WTC11 (cell line): Measurements from ENCODE around the gene USP10. TPM values are rescaled to one million over a fixed set of nuclear protein-coding genes. Genes with fewer than 3 reads are reported as not detected.
A peak's percentile ranks its signal among the peaks of the same experiment; 100 is the strongest.
"Not testable (repeated sequence)": the region's sequence is repeated elsewhere in the genome, so short reads cannot be mapped to it uniquely, and the experiment has no call there.

Source experiments
- ATAC-seq: fragments of 200-7000 bp; cut with Tn5 transposase; 2 replicates; pipeline ENCODE4 v1.10.0; 2021; ENCODE audit warnings: mild to moderate bottlenecking, moderate library complexity
- CTCF ChIA-PET: fragments of 300-600 bp; sonication (Branson Sonifier 250); formaldehyde crosslinking; loops from one replicate; lab custom pipeline; 2021; ENCODE audit warnings: antibody characterized with exemption; lab: Charles Lee
- POLR2A ChIA-PET: fragments of 350-600 bp; sonication (Branson Sonifier 250); formaldehyde crosslinking; loops from one replicate; lab custom pipeline; 2021; ENCODE audit warnings: antibody characterized with exemption; lab: Charles Lee
- DNase-seq: peaks from one replicate; pipeline ENCODE4 v3.0.0; 2021; ENCODE audit warnings: low spot score
- H3K27ac Mint-ChIP-seq: 2 replicates; pipeline ENCODE4 v1.8.0; 2021; ENCODE audit warnings: mixed read lengths
- H3K27me3 Mint-ChIP-seq: 2 replicates; pipeline ENCODE4 v1.8.0; 2021; ENCODE audit warnings: low read depth, mild to moderate bottlenecking, moderate library complexity, mixed read lengths
- H3K36me3 Mint-ChIP-seq: 2 replicates; pipeline ENCODE4 v1.8.0; 2021; ENCODE audit warnings: mixed read lengths
- H3K4me1 Mint-ChIP-seq: 2 replicates; pipeline ENCODE4 v1.8.0; 2022; ENCODE audit warnings: mixed read lengths
- H3K4me3 Mint-ChIP-seq: 2 replicates; pipeline ENCODE4 v1.8.0; 2021; ENCODE audit warnings: mild to moderate bottlenecking, moderate library complexity, mixed read lengths
- H3K9me3 Mint-ChIP-seq: 2 replicates; pipeline ENCODE4 v1.8.0; 2021; ENCODE audit warnings: mixed read lengths
- AFF4 ChIP-seq: sonication (generic); formaldehyde crosslinking; IDR thresholded peaks from 2 replicates; pipeline ENCODE4 v1.8.1; 2023; ENCODE audit warnings: mild to moderate bottlenecking, missing genetic modification reagents, borderline replicate concordance
- ATF1 ChIP-seq: sonication (generic); formaldehyde crosslinking; IDR thresholded peaks from 2 replicates; pipeline ENCODE4 v1.8.1; 2023; ENCODE audit warnings: mild to moderate bottlenecking, moderate library complexity, missing genetic modification reagents
- ATF2 ChIP-seq: sonication (generic); formaldehyde crosslinking; IDR thresholded peaks from 2 replicates; pipeline ENCODE4 v1.8.1; 2022; ENCODE audit warnings: low read depth, missing genetic modification reagents, borderline replicate concordance
- CREM ChIP-seq: sonication (generic); formaldehyde crosslinking; IDR thresholded peaks from 2 replicates; pipeline ENCODE4 v1.8.1; 2022; ENCODE audit warnings: mild to moderate bottlenecking, missing genetic modification reagents, moderate library complexity
- ETV6 ChIP-seq: sonication (generic); formaldehyde crosslinking; IDR thresholded peaks from 2 replicates; pipeline ENCODE4 v1.8.1; 2022; ENCODE audit warnings: mild to moderate bottlenecking, missing genetic modification reagents
- FOXJ3 ChIP-seq: sonication (generic); formaldehyde crosslinking; IDR thresholded peaks from 2 replicates; pipeline ENCODE4 v1.9.0; 2021; ENCODE audit warnings: missing genetic modification reagents, mild to moderate bottlenecking, borderline replicate concordance
- FOXP1 ChIP-seq: sonication (generic); formaldehyde crosslinking; IDR thresholded peaks from 2 replicates; pipeline ENCODE4 v1.8.0; 2022; ENCODE audit warnings: missing genetic modification reagents, mild to moderate bottlenecking, moderate library complexity, borderline replicate concordance
- GABPB1 ChIP-seq: sonication (generic); formaldehyde crosslinking; IDR thresholded peaks from 2 replicates; pipeline ENCODE4 v1.8.1; 2023; ENCODE audit warnings: mild to moderate bottlenecking, missing genetic modification reagents
- GTF2I ChIP-seq: fragments of 250-450 bp; sonication (Bioruptor Pico); conservative IDR thresholded peaks from 2 replicates; pipeline ENCODE4 v1.4.0; 2021; ENCODE audit warnings: mild to moderate bottlenecking
- HMGA2 ChIP-seq: fragments of 250-450 bp; sonication (Bioruptor Pico); IDR thresholded peaks from 2 replicates; pipeline ENCODE4 v1.4.0; 2021; ENCODE audit warnings: mild to moderate bottlenecking, moderate library complexity
- MXD4 ChIP-seq: fragments of 250-450 bp; sonication (Bioruptor Pico); IDR thresholded peaks from 2 replicates; pipeline ENCODE4 v1.8.0; 2021; ENCODE audit warnings: mild to moderate bottlenecking, moderate library complexity, borderline replicate concordance
- NFATC4 ChIP-seq: fragments of 250-450 bp; sonication (Bioruptor Pico); IDR thresholded peaks from 2 replicates; pipeline ENCODE4 v1.9.0; 2021; ENCODE audit warnings: mild to moderate bottlenecking
- NR3C1 ChIP-seq: sonication (generic); formaldehyde crosslinking; conservative IDR thresholded peaks from 2 replicates; pipeline ENCODE4 v1.8.1; 2023; ENCODE audit warnings: low read depth, mild to moderate bottlenecking, missing genetic modification reagents
- OVOL2 ChIP-seq: fragments of 250-450 bp; sonication (Bioruptor Pico); IDR thresholded peaks from 2 replicates; pipeline ENCODE4 v1.9.0; 2021; ENCODE audit warnings: mild to moderate bottlenecking, borderline replicate concordance
- RELA ChIP-seq: sonication (generic); formaldehyde crosslinking; IDR thresholded peaks from 2 replicates; pipeline ENCODE4 v1.8.1; 2022; ENCODE audit warnings: missing genetic modification reagents, mild to moderate bottlenecking, borderline replicate concordance
- SMAD4 ChIP-seq: sonication (generic); formaldehyde crosslinking; IDR thresholded peaks from 2 replicates; pipeline ENCODE4 v1.8.0; 2022; ENCODE audit warnings: mild to moderate bottlenecking, missing genetic modification reagents
- SOX15 ChIP-seq: fragments of 250-450 bp; sonication (Bioruptor Pico); IDR thresholded peaks from 2 replicates; pipeline ENCODE4 v1.9.0; 2021; ENCODE audit warnings: mild to moderate bottlenecking
- SP1 ChIP-seq: sonication (generic); formaldehyde crosslinking; conservative IDR thresholded peaks from 2 replicates; pipeline ENCODE4 v1.8.1; 2022; ENCODE audit warnings: missing genetic modification reagents
- ZNF121 ChIP-seq: sonication (generic); formaldehyde crosslinking; IDR thresholded peaks from 2 replicates; pipeline ENCODE4 v1.8.0; 2023; ENCODE audit warnings: missing genetic modification reagents
- ZNF263 ChIP-seq: sonication (generic); formaldehyde crosslinking; IDR thresholded peaks from 2 replicates; pipeline ENCODE4 v1.8.1; 2022; ENCODE audit warnings: low read depth, mild to moderate bottlenecking, moderate library complexity, missing genetic modification reagents
- ZNF281 ChIP-seq: sonication (generic); formaldehyde crosslinking; IDR thresholded peaks from 2 replicates; pipeline ENCODE4 v1.8.0; 2023; ENCODE audit warnings: mild to moderate bottlenecking, missing genetic modification reagents
- ZNF416 ChIP-seq: fragments of 250-450 bp; sonication (Bioruptor Pico); IDR thresholded peaks from 2 replicates; pipeline ENCODE4 v1.9.0; 2021; ENCODE audit warnings: mild to moderate bottlenecking, inconsistent platforms
- total RNA-seq: library from RNA; stranded (reverse); gene quantifications from 3 replicates; pipeline ENCODE4 v1.2.3, GENCODE V29; 2021

Gene USP10
- total RNA-seq, 1 experiment from 2014 or later = 138 TPM

- no peaks in the 10 kb centered on the region; the same call in 1 of the 2 replicates for H3K36me3 Mint-ChIP-seq
- no peaks in the 10 kb centered on the region for H3K9me3 Mint-ChIP-seq
- H3K4me3 Mint-ChIP-seq = peak overlapping the region; percentile 24; the same call in 1 of the 2 replicates
- no peak for DNase-seq
- peak overlapping the region; percentile 95 for H3K27ac Mint-ChIP-seq
- TF ChIP-seq ATF1 (CRISPR knock-in tag) (no peak), GABPB1 (CRISPR knock-in tag) (no peak), RELA (CRISPR knock-in tag) (no peak), NR3C1 (CRISPR knock-in tag) (no peak), SOX15 (CRISPR knock-in tag) (no peak), SP1 (CRISPR knock-in tag) (no peak), GTF2I (CRISPR knock-in tag) (no peak), HMGA2 (CRISPR knock-in tag) (no peak), ZNF416 (CRISPR knock-in tag) (no peak), ATF2 (CRISPR knock-in tag) (no peak), AFF4 (no peak), FOXP1 (CRISPR knock-in tag) (no peak), CREM (CRISPR knock-in tag) (no peak)
- TF ChIP-seq, all 79 proteins: peak for 0
- peak; percentile 31 for ATAC-seq
- Mint-ChIP-seq H3K27me3 (no peaks in the 10 kb centered on the region), H3K4me1 (peaks cover 91% of the 10 kb centered on the region)
- CTCF ChIA-PET = interaction anchor here (1.1 to 8.0 kb wide), 6 partner anchors 7 to 195 kb away, joined by 3 to 86 read pairs (median 9); no protein-coding TSS in a partner anchor
- POLR2A ChIA-PET = interaction anchor here (0.9 to 1.3 kb wide), 2 partner anchors 89 to 107 kb away, joined by 3 to 7 read pairs; no protein-coding TSS in a partner anchor
Measured at GRCh38 chr16:84730406-84731106, 30.8 kb downstream of the USP10 start.

- H3K27me3 Mint-ChIP-seq, POLR2A ChIA-PET, DNase-seq, H3K9me3 Mint-ChIP-seq, ATAC-seq, H3K36me3 Mint-ChIP-seq, H3K4me3 Mint-ChIP-seq: not testable (repeated sequence)
- CTCF ChIA-PET = interaction anchor here (1.2 to 1.3 kb wide), 2 partner anchors 60 to 109 kb away, joined by 3 read pairs; no protein-coding TSS in a partner anchor
- H3K4me1 Mint-ChIP-seq = peaks cover 91% of the 10 kb centered on the region
- TF ChIP-seq ZNF121 (CRISPR knock-in tag) = peak; percentile 84; the same call in 1 of the 2 replicates
- peak overlapping the region; percentile 80 for H3K27ac Mint-ChIP-seq
Measured at GRCh38 chr16:84732332-84732673, 32.5 kb downstream of the USP10 start.

- Mint-ChIP-seq H3K27me3 (no peaks in the 10 kb centered on the region), H3K27ac (peak overlapping the region; percentile 80), H3K36me3 (no peaks in the 10 kb centered on the region; the same call in 1 of the 2 replicates), H3K4me3 (no peak overlapping the region), H3K9me3 (no peaks in the 10 kb centered on the region), H3K4me1 (peaks cover 91% of the 10 kb centered on the region)
- ChIA-PET POLR2A (no interaction called here), CTCF (interaction anchor here (0.6 to 1.3 kb wide), 3 partner anchors 52 to 110 kb away, joined by 3 read pairs; no protein-coding TSS in a partner anchor)
- TF ChIP-seq NFATC4 (CRISPR knock-in tag) (no peak), SP1 (CRISPR knock-in tag) (no peak), FOXJ3 (CRISPR knock-in tag) (no peak), SMAD4 (CRISPR knock-in tag) (no peak), NR3C1 (CRISPR knock-in tag) (no peak), OVOL2 (CRISPR knock-in tag) (no peak), ETV6 (CRISPR knock-in tag) (no peak), MXD4 (CRISPR knock-in tag) (no peak), ZNF263 (CRISPR knock-in tag) (no peak), ZNF281 (CRISPR knock-in tag) (no peak)
- DNase-seq = no peak
- ATAC-seq = no peak
Measured at GRCh38 chr16:84732674-84733352, 33.0 kb downstream of the USP10 start.
